SK-N-SH treated with all-trans-retinoic acid at 6 μM for 48 hours (cell line): ENCODE data around the gene ARID5B.

Source experiments
- ATAC-seq: fragments of 200-7000 bp; cut with Tn5 transposase; 3 replicates; pipeline ENCODE4 v1.9.1; 2020; ENCODE audit warnings: mild to moderate bottlenecking, moderate library complexity
- ARNTL ChIP-seq: fragments of 450-650 bp; formaldehyde crosslinking; IDR thresholded peaks from 2 replicates; pipeline ENCODE4 v1.5.0; 2020; ENCODE audit warnings: low read depth, mild to moderate bottlenecking, moderate library complexity, borderline replicate concordance
- CSDC2 ChIP-seq: fragments of 250-450 bp; sonication (Bioruptor Pico); IDR thresholded peaks from 2 replicates; pipeline ENCODE4 v1.5.0; 2020; ENCODE audit warnings: mild to moderate bottlenecking, moderate library complexity
- ESRRG ChIP-seq: fragments of 250-450 bp; sonication (Bioruptor Pico); IDR thresholded peaks from 2 replicates; pipeline ENCODE4 v1.6.1; 2021; ENCODE audit warnings: mild to moderate bottlenecking
- GLIS3 ChIP-seq: fragments of 250-450 bp; sonication (Bioruptor Pico); IDR thresholded peaks from 2 replicates; pipeline ENCODE4 v1.5.0; 2020; ENCODE audit warnings: mild to moderate bottlenecking, moderate library complexity
- ISL1 ChIP-seq: fragments of 250-450 bp; sonication (Bioruptor Pico); IDR thresholded peaks from 2 replicates; pipeline ENCODE4 v2.1.2; 2022; ENCODE audit warnings: mild to moderate bottlenecking, moderate library complexity
- POU6F1 ChIP-seq: fragments of 250-450 bp; sonication (Bioruptor Pico); IDR thresholded peaks from 2 replicates; pipeline ENCODE4 v1.8.0; 2021; ENCODE audit warnings: low read depth, mild to moderate bottlenecking, moderate library complexity, borderline replicate concordance
- PPARA ChIP-seq: fragments of 250-450 bp; sonication (Bioruptor Pico); IDR thresholded peaks from 2 replicates; pipeline ENCODE4 v1.5.0; 2020; ENCODE audit warnings: mild to moderate bottlenecking, borderline replicate concordance
- RARB ChIP-seq: fragments of 250-450 bp; sonication (Bioruptor Pico); IDR thresholded peaks from 2 replicates; pipeline ENCODE4 v1.8.0; 2021; ENCODE audit warnings: mild to moderate bottlenecking, moderate library complexity
- SNAI2 ChIP-seq: fragments of 250-450 bp; sonication (Bioruptor Pico); IDR thresholded peaks from 2 replicates; pipeline ENCODE4 v1.5.0; 2020; ENCODE audit warnings: mild to moderate bottlenecking, moderate library complexity
- TCF4 ChIP-seq: fragments of 250-450 bp; sonication (Bioruptor Pico); IDR thresholded peaks from 2 replicates; pipeline ENCODE4 v1.8.0; 2021; ENCODE audit warnings: mild to moderate bottlenecking, moderate library complexity, borderline replicate concordance
- TOX ChIP-seq: fragments of 250-450 bp; sonication (Bioruptor Pico); IDR thresholded peaks from 2 replicates; pipeline ENCODE4 v1.8.0; 2021; ENCODE audit warnings: mild to moderate bottlenecking, moderate library complexity, borderline replicate concordance
- TSHZ2 ChIP-seq: fragments of 250-450 bp; sonication (Bioruptor Pico); IDR thresholded peaks from 2 replicates; pipeline ENCODE4 v1.5.0; 2020; ENCODE audit warnings: mild to moderate bottlenecking, moderate library complexity
- ZC3H10 ChIP-seq: fragments of 250-450 bp; sonication (Bioruptor Pico); IDR thresholded peaks from 2 replicates; pipeline ENCODE4 v1.5.1; 2021; ENCODE audit warnings: mild to moderate bottlenecking, moderate library complexity
- ZFP3 ChIP-seq: fragments of 250-450 bp; sonication (Bioruptor Pico); IDR thresholded peaks from 2 replicates; pipeline ENCODE4 v1.5.0; 2020; ENCODE audit warnings: mild to moderate bottlenecking, moderate library complexity
- ZFP30 ChIP-seq: fragments of 450-650 bp; formaldehyde crosslinking; IDR thresholded peaks from 2 replicates; pipeline ENCODE4 v1.5.0; 2022; ENCODE audit warnings: mild to moderate bottlenecking, moderate library complexity
- ZNF70 ChIP-seq: fragments of 450-650 bp; formaldehyde crosslinking; IDR thresholded peaks from 2 replicates; pipeline ENCODE4 v1.5.0; 2020; ENCODE audit warnings: mild to moderate bottlenecking, moderate library complexity
- ZNF8 ChIP-seq: fragments of 450-650 bp; formaldehyde crosslinking; IDR thresholded peaks from 2 replicates; pipeline ENCODE4 v1.5.0; 2020; ENCODE audit warnings: mild to moderate bottlenecking, moderate library complexity
- TF ChIP-seq, protein P1 (sequence below): fragments of 250-450 bp; sonication (Bioruptor Pico); IDR thresholded peaks from 2 replicates; pipeline ENCODE4 v1.8.0; 2020; ENCODE audit warnings: mild to moderate bottlenecking, moderate library complexity, borderline replicate concordance
- TF ChIP-seq, protein P2 (sequence below): fragments of 250-450 bp; sonication (Bioruptor Pico); IDR thresholded peaks from 2 replicates; pipeline ENCODE4 v1.5.1; 2020; ENCODE audit warnings: low read depth, mild to moderate bottlenecking, moderate library complexity

The ARID5B gene

GRCh38 chr10:62048919-62049623 lies 147.6 kb downstream of the ARID5B start:
- TF ChIP-seq, protein P1, sequence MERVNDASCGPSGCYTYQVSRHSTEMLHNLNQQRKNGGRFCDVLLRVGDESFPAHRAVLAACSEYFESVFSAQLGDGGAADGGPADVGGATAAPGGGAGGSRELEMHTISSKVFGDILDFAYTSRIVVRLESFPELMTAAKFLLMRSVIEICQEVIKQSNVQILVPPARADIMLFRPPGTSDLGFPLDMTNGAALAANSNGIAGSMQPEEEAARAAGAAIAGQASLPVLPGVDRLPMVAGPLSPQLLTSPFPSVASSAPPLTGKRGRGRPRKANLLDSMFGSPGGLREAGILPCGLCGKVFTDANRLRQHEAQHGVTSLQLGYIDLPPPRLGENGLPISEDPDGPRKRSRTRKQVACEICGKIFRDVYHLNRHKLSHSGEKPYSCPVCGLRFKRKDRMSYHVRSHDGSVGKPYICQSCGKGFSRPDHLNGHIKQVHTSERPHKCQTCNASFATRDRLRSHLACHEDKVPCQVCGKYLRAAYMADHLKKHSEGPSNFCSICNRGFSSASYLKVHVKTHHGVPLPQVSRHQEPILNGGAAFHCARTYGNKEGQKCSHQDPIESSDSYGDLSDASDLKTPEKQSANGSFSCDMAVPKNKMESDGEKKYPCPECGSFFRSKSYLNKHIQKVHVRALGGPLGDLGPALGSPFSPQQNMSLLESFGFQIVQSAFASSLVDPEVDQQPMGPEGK: 0 out of 2 replicates have a peak, but pooled peaks have one; percentile 21
- TF ChIP-seq TCF4 (CRISPR knock-in tag): 0 out of 2 replicates have a peak, but pooled peaks have one; percentile 11
- peak; percentile 36 for TF ChIP-seq ISL1 (CRISPR knock-in tag)
- no peak for TF ChIP-seq GLIS3
- TF ChIP-seq ZFP3 (CRISPR knock-in tag): peak; percentile 56; the same call in 1 of the 2 replicates
- peak; percentile 85 for ATAC-seq

DNA sequence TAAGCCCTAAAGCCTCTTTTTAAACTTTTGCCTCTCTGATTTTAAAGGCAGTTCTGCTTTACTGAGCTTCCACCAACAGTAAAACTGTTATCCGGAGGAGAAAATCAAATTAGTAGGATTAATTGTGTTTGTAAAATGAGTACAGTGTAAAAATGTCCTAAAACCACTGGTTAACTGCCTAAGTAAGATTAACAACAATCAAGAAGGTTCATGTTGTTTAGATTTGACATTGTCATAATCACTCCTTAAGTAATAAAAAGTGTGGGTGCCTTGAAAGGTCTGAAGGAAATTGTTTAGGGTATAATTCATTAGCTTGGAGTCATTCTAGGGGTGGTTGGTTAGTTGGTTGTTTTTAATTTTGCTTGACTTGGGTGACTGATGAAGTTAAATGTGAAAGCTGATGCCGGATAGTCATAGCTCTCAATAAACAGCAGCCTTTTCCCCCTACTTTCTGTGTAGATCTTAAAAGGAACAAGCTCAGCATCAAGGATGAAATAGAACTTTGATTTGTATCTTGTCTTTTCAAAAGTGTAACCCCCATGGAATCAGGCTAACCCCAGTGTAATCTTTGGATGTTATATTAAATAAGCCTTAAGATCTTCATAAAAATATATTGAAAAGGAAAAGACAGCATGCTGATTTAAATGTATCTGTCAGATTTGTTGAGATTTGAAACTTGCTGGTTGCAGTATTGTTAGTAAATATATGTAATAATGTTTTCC lies 148.3 kb downstream of the ARID5B start:
- TF ChIP-seq, protein P2, sequence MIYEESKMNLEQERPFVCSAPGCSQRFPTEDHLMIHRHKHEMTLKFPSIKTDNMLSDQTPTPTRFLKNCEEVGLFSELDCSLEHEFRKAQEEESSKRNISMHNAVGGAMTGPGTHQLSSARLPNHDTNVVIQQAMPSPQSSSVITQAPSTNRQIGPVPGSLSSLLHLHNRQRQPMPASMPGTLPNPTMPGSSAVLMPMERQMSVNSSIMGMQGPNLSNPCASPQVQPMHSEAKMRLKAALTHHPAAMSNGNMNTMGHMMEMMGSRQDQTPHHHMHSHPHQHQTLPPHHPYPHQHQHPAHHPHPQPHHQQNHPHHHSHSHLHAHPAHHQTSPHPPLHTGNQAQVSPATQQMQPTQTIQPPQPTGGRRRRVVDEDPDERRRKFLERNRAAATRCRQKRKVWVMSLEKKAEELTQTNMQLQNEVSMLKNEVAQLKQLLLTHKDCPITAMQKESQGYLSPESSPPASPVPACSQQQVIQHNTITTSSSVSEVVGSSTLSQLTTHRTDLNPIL (CRISPR knock-in tag): no peak
- TF ChIP-seq ZNF8 (CRISPR knock-in tag) (no peak), PPARA (CRISPR knock-in tag) (no peak), TCF4 (CRISPR knock-in tag) (no peak), ESRRG (CRISPR knock-in tag) (no peak), ZC3H10 (CRISPR knock-in tag) (no peak), SNAI2 (CRISPR knock-in tag) (no peak), ZFP3 (CRISPR knock-in tag) (no peak), TOX (no peak), GLIS3 (no peak), ARNTL (CRISPR knock-in tag) (no peak)
- TF ChIP-seq, all 23 proteins: peak for 0
- no peak for ATAC-seq

DNA sequence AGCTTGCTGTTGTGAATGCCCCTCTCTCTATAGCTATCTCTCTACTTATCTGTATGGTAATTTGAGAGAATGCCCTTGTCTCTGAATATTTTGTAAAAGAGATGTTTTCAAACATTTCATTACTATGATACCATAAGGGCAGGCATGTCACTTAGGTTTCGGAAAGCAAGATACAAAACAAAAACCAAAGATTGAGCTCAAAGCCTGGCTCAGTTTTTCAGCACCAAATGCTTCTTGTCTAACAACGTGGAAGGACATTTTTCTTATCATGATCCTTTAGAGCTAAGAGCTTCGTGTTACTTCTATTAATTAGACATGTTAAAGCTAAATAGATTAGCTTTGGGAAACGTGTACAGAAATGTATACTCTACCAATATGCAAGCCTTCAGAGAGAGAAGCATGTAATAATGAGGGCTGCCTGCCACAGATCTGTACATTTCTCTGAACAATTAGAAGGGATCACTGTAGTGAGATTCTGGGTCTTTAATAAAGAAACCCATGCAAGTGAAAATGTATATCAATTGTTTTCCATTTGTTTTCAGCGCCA lies 148.9 kb downstream of the ARID5B start:
- ATAC-seq: no peak
- TF ChIP-seq ZFP30 (CRISPR knock-in tag) (no peak), ESRRG (CRISPR knock-in tag) (no peak), SNAI2 (CRISPR knock-in tag) (no peak), RARB (CRISPR knock-in tag) (no peak), ARNTL (CRISPR knock-in tag) (no peak), PPARA (CRISPR knock-in tag) (no peak), TCF4 (CRISPR knock-in tag) (no peak), POU6F1 (CRISPR knock-in tag) (no peak), TSHZ2 (no peak), ISL1 (CRISPR knock-in tag) (no peak), ZFP3 (CRISPR knock-in tag) (no peak), CSDC2 (CRISPR knock-in tag) (no peak), ZNF70 (CRISPR knock-in tag) (no peak)
- TF ChIP-seq, protein P1: no peak
- TF ChIP-seq, all 23 proteins: peak for 0
